Neuronal stem cell (in vitro differentiated cells): ENCODE data around the gene ANG.

ENCODE experiments used
- DNase-seq: peaks from one replicate; pipeline ENCODE4 v3.0.0-alpha.2; 2013; ENCODE audit warnings: low spot score
- H2AFZ ChIP-seq: one replicate; pipeline ENCODE4 v1.6.1; 2013; ENCODE audit warnings: mild to moderate bottlenecking, low read length, inconsistent platforms
- H2AK5ac ChIP-seq: 2 replicates; pipeline ENCODE4 v1.6.1; 2013; ENCODE audit warnings: low read depth, mild to moderate bottlenecking, inconsistent platforms, low read length, moderate library complexity, mixed read lengths
- H2BK120ac ChIP-seq: 2 replicates; pipeline ENCODE4 v1.6.1; 2013; ENCODE audit warnings: low read depth, mild to moderate bottlenecking, inconsistent platforms, low read length, moderate library complexity, mixed read lengths
- H2BK12ac ChIP-seq: one replicate; pipeline ENCODE4 v1.6.1; 2013; ENCODE audit warnings: low read length, inconsistent platforms
- H2BK15ac ChIP-seq: 2 replicates; pipeline ENCODE4 v1.6.1; 2013; ENCODE audit warnings: mild to moderate bottlenecking, low read length, inconsistent platforms, mixed read lengths
- H2BK5ac ChIP-seq: one replicate; pipeline ENCODE4 v1.6.1; 2013; ENCODE audit warnings: inconsistent platforms, mild to moderate bottlenecking, low read length, moderate library complexity
- H3K14ac ChIP-seq: one replicate; pipeline ENCODE4 v1.6.1; 2013; ENCODE audit warnings: low read length, inconsistent platforms
- H3K18ac ChIP-seq: 2 replicates; pipeline ENCODE4 v1.6.1; 2013; ENCODE audit warnings: low read length, inconsistent platforms
- H3K23ac ChIP-seq: 2 replicates; pipeline ENCODE4 v1.6.1; 2013; ENCODE audit warnings: low read depth, mild to moderate bottlenecking, mixed read lengths, low read length, inconsistent platforms; ENCODE audit not compliant: poor library complexity
- H3K27ac ChIP-seq: replicated peaks from 3 replicates; pipeline ENCODE4 v1.5.1; 2013; ENCODE audit warnings: low read length, inconsistent platforms
- H3K27me3 ChIP-seq, 3 experiments: 2 replicates each; pipeline ENCODE4 v1.6.1; 2013; ENCODE audit warnings: low read length in 3 of 3, mild to moderate bottlenecking in 2 of 3, inconsistent platforms in 1 of 3, low read depth in 1 of 3, mixed read lengths in 1 of 3, moderate library complexity in 1 of 3; ENCODE audit not compliant: control insufficient read depth in 3 of 3, insufficient read depth in 3 of 3
- H3K36me3 ChIP-seq, 2 donors: replicated peaks in 1 of 2; 2 replicates each; pipeline ENCODE4 v1.6.1; 2013; ENCODE audit warnings: low read length in 2 of 2; ENCODE audit not compliant: control insufficient read depth in 2 of 2, insufficient read depth in 2 of 2
- H3K4ac ChIP-seq: 2 replicates; pipeline ENCODE4 v1.6.1; 2013; ENCODE audit warnings: inconsistent platforms, mild to moderate bottlenecking, low read length, moderate library complexity
- H3K4me1 ChIP-seq, 2 donors: 1 replicate in 1 of 2; 2 replicates in 1 of 2; pipeline ENCODE4 v1.6.1; 2013; ENCODE audit warnings: low read length in 2 of 2, low read depth in 1 of 2; ENCODE audit not compliant: control insufficient read depth in 2 of 2, insufficient read depth in 1 of 2
- H3K4me2 ChIP-seq: one replicate; pipeline ENCODE4 v1.6.1; 2013; ENCODE audit warnings: mild to moderate bottlenecking, low read length, inconsistent platforms; ENCODE audit not compliant: insufficient read depth, poor library complexity, severe bottlenecking
- H3K4me3 ChIP-seq, 2 donors: 2 replicates each; pipeline ENCODE4 v1.5.1; 2013; ENCODE audit warnings: low read length in 2 of 2, mild to moderate bottlenecking in 2 of 2, inconsistent platforms in 1 of 2, moderate library complexity in 1 of 2
- H3K79me1 ChIP-seq: one replicate; pipeline ENCODE4 v1.6.1; 2013; ENCODE audit warnings: low read depth, mild to moderate bottlenecking, inconsistent platforms, low read length, moderate library complexity
- H3K9ac ChIP-seq: one replicate; pipeline ENCODE4 v1.6.1; 2013; ENCODE audit warnings: mild to moderate bottlenecking, low read depth, low read length, inconsistent platforms; ENCODE audit not compliant: poor library complexity
- H3K9me3 ChIP-seq, 2 donors: replicated peaks in 1 of 2; 2 replicates each; pipeline versions ENCODE3 to v1.6.1; 2013; ENCODE audit warnings: low read length in 2 of 2, mild to moderate bottlenecking in 2 of 2, inconsistent platforms in 1 of 2, low read depth in 1 of 2, mixed read lengths in 1 of 2, moderate library complexity in 1 of 2; ENCODE audit not compliant: control insufficient read depth in 2 of 2, insufficient read depth in 1 of 2
- H4K8ac ChIP-seq: one replicate; pipeline ENCODE4 v1.6.1; 2013; ENCODE audit warnings: low read depth, mild to moderate bottlenecking, inconsistent platforms, low read length, moderate library complexity
- H4K91ac ChIP-seq: one replicate; pipeline ENCODE4 v1.6.1; 2013; ENCODE audit warnings: low read length, low read depth, mild to moderate bottlenecking, inconsistent platforms; ENCODE audit not compliant: poor library complexity
- WGBS, 2 donors: extraction: QIAGEN DNeasy Blood & Tissue Kit; methylation state at CpG; one replicate each; pipeline ENCODE4 v1.1.7; 2013; ENCODE audit warnings: missing lambda C conversion rate in 2 of 2, mixed read lengths in 1 of 2; ENCODE audit not compliant: insufficient read length in 2 of 2, insufficient replicate concordance in 1 of 2; ENCODE audit errors: extremely low coverage in 2 of 2; 5-methylcytosine and 5-hydroxymethylcytosine counted together

The ANG gene

GRCh38 chr14:20656274-20656673 is 32.3 kb upstream of the ANG start:
- H3K27ac ChIP-seq: no peak overlapping the region
- peaks cover 0 to 2% of the 10 kb centered on the region in 2 donors for H3K9me3 ChIP-seq
- H3K4ac ChIP-seq: no peak overlapping the region
- H3K4me3 ChIP-seq: no peak overlapping the region
- no peak overlapping the region for H2AFZ ChIP-seq
- H3K4me2 ChIP-seq: no peak overlapping the region
- no peak overlapping the region for H3K14ac ChIP-seq
- no peak overlapping the region for H2BK5ac ChIP-seq
- H2BK15ac ChIP-seq: no peak overlapping the region
- no peak overlapping the region for H3K9ac ChIP-seq
- H2BK120ac ChIP-seq: no peak overlapping the region
- no peak overlapping the region for H2AK5ac ChIP-seq
- H2BK12ac ChIP-seq: no peak overlapping the region
- H4K91ac ChIP-seq: no peak overlapping the region
- H3K18ac ChIP-seq: no peak overlapping the region
- DNase-seq: no peak
- WGBS, 2 donors: no CpG with 5 or more reads among the region's 4 CpGs
- no peaks in the 10 kb centered on the region for H3K36me3 ChIP-seq
- H4K8ac ChIP-seq: no peak overlapping the region
- H3K4me1 ChIP-seq: peaks cover 4 to 6% of the 10 kb centered on the region in 2 donors
- H3K23ac ChIP-seq: no peak overlapping the region
- H3K27me3 ChIP-seq: peaks cover 0 to 65% (median 44%) of the 10 kb centered on the region in 3 experiments
- no peaks in the 10 kb centered on the region for H3K79me1 ChIP-seq

DNA sequence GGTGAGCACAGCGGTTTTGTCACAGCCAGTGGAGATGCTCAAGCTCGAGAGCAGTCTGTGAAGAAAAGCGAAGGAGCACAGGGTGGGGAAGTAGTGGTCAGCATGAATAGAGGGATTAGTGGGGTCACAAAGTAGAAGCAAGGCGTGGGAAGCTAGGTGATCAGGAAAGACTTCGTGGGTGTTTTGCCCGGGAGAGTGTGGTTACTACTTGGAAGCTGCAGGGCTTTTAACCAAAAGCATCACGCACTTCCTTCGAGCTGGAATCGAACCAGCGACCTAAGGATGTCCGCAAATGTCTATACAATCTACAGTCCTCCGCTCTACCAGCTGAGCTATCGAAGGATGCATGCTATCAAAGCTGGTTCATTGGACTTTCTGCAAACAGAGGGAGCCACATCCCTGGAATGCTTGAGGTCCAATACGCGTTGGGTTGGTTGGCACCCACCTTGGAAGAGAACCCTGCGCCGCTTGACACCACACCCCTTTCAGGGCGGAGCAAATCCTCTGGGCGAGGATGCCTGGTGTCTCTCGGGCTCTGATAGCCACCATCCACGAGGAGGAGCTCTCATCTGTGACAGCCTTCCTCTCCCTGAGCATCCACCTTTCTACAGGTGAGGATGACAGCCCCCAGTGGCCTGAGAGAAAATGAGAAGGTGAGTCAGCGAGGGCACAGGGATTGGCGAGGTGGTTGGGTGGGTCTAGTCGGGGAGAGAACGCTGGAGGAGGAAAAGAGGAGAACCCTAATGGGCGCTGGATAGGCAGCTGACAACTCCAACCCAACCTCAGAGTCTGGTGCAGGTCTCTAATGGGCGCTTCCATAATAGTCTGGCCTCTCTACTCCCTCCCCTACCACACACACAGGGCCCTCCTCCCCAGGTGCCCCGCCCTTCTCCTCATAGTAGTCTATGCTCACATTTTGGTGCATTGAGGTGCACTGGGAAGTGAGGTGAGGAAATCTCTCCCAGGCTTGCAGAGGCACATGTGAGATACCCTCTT is 31.1 kb upstream of the ANG start:
- Histone ChIP-seq H4K8ac (no peak overlapping the region), H4K91ac (no peak overlapping the region), H2AK5ac (no peak overlapping the region), H2BK12ac (no peak overlapping the region), H3K9ac (no peak overlapping the region), H3K4me2 (no peak overlapping the region), H3K27ac (no peak overlapping the region), H3K14ac (no peak overlapping the region), H2BK15ac (no peak overlapping the region), H3K23ac (no peak overlapping the region), H2BK120ac (no peak overlapping the region), H3K4me3 (peak overlapping the region in 1 of 2 donors; percentile 30), H3K4ac (no peak overlapping the region), H3K27me3 (peaks cover 0 to 76% (median 48%) of the 10 kb centered on the region in 3 experiments), H3K4me1 (peaks cover 4 to 6% of the 10 kb centered on the region in 2 donors), H2AFZ (no peak overlapping the region), H3K18ac (no peak overlapping the region), H3K9me3 (peaks cover 0 to 2% of the 10 kb centered on the region in 2 donors), H3K36me3 (no peaks in the 10 kb centered on the region), H3K79me1 (no peaks in the 10 kb centered on the region), H2BK5ac (no peak overlapping the region)
- no peak for DNase-seq
- WGBS, 2 donors: no CpG with 5 or more reads among the region's 28 CpGs

DNA sequence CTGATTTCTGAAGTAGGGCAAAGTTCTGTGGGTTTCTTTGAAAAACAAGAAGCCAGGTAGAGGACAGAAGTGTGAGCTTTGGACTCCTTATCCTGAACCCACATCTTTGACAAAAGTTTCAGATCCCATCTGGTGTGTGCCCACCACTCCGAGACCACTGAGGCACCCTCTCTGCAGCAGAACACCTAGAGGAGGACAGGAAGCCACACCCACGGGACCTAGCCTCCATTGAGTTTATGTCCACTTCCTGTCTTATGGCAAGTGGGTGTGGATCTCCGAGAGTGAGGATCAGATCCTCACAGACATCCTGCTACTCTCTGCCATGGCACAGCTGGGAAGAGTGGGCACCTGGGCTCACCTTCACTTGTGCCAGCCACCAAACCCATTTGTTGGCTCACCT is 30.3 kb upstream of the ANG start:
- Histone ChIP-seq H2AK5ac (no peak overlapping the region), H2AFZ (no peak overlapping the region), H3K4me1 (peaks cover 3 to 6% of the 10 kb centered on the region in 2 donors), H3K4ac (no peak overlapping the region), H3K36me3 (no peaks in the 10 kb centered on the region), H3K27me3 (peaks cover 0 to 78% (median 51%) of the 10 kb centered on the region in 3 experiments), H3K79me1 (no peaks in the 10 kb centered on the region), H3K4me3 (no peak overlapping the region), H3K4me2 (no peak overlapping the region), H4K8ac (no peak overlapping the region), H3K18ac (no peak overlapping the region), H3K9me3 (peaks cover 0 to 2% of the 10 kb centered on the region in 2 donors), H2BK12ac (no peak overlapping the region), H2BK5ac (no peak overlapping the region), H3K9ac (no peak overlapping the region), H2BK15ac (no peak overlapping the region), H4K91ac (no peak overlapping the region), H2BK120ac (no peak overlapping the region), H3K14ac (no peak overlapping the region), H3K27ac (no peak overlapping the region), H3K23ac (no peak overlapping the region)
- DNase-seq: no peak
- WGBS, 2 donors: no CpG with 5 or more reads among the region's 3 CpGs

GRCh38 chr14:20659336-20659735 is 29.2 kb upstream of the ANG start:
- Histone ChIP-seq H2AK5ac (no peak overlapping the region), H3K79me1 (no peaks in the 10 kb centered on the region)
- WGBS, 2 donors: no CpG with 5 or more reads among the region's 6 CpGs

More at GRCh38 chr14:20659336-20659735, 29.2 kb upstream of the ANG start:
- H4K91ac ChIP-seq: no peak overlapping the region
- no peak overlapping the region for H3K23ac ChIP-seq
- no peak overlapping the region for H3K4me3 ChIP-seq
- no peak overlapping the region for H3K9ac ChIP-seq
- no peak overlapping the region for H3K14ac ChIP-seq
- DNase-seq: no peak
- peaks cover 0 to 2% of the 10 kb centered on the region in 2 donors for H3K9me3 ChIP-seq
- H2BK15ac ChIP-seq: no peak overlapping the region
- no peaks in the 10 kb centered on the region for H3K36me3 ChIP-seq
- H3K4ac ChIP-seq: no peak overlapping the region
- H2BK5ac ChIP-seq: no peak overlapping the region
- H3K27me3 ChIP-seq: peaks cover 0 to 79% (median 51%) of the 10 kb centered on the region in 3 experiments
- H4K8ac ChIP-seq: no peak overlapping the region
- H2AFZ ChIP-seq: no peak overlapping the region
- H2BK12ac ChIP-seq: no peak overlapping the region
- H3K27ac ChIP-seq: no peak overlapping the region
- no peak overlapping the region for H3K4me2 ChIP-seq
- no peak overlapping the region for H3K18ac ChIP-seq
- H3K4me1 ChIP-seq: peaks cover 0 to 6% of the 10 kb centered on the region in 2 donors
- no peak overlapping the region for H2BK120ac ChIP-seq
